Loucy (cell line): ENCODE measurements around the gene PFKL.

Source experiments
- H2AFZ ChIP-seq: fragments of 200-600 bp; sonication (generic); 2 replicates; pipeline ENCODE4 v1.6.0; 2016; ENCODE audit warnings: antibody characterized with exemption, mild to moderate bottlenecking, low read length, moderate library complexity
- H3F3A ChIP-seq: fragments of 200-600 bp; 2 replicates; pipeline ENCODE4 v1.6.0; 2016; ENCODE audit warnings: antibody characterized with exemption, low read depth, mild to moderate bottlenecking
- H3K27me3 ChIP-seq: fragments of 200-600 bp; sonication (generic); 2 replicates; pipeline ENCODE4 v1.6.1; 2014; ENCODE audit warnings: low read length, mild to moderate bottlenecking; ENCODE audit not compliant: insufficient read depth, poor library complexity, severe bottlenecking
- H3K36me3 ChIP-seq: fragments of 200-600 bp; sonication (generic); 2 replicates; pipeline ENCODE4 v1.6.1; 2016; ENCODE audit warnings: low read length; ENCODE audit not compliant: insufficient read depth
- H3K4me1 ChIP-seq: fragments of 200-600 bp; sonication (generic); 2 replicates; pipeline ENCODE4 v1.5.1; 2014; ENCODE audit warnings: low read length, mild to moderate bottlenecking; ENCODE audit not compliant: insufficient read depth, poor library complexity, severe bottlenecking
- H3K4me2 ChIP-seq: fragments of 200-600 bp; sonication (generic); 2 replicates; pipeline ENCODE4 v1.6.0; 2014; ENCODE audit warnings: antibody characterized with exemption, low read length, low read depth, mild to moderate bottlenecking; ENCODE audit not compliant: poor library complexity, severe bottlenecking
- H3K4me3 ChIP-seq: fragments of 200-600 bp; sonication (generic); 2 replicates; pipeline ENCODE4 v1.5.1; 2014; ENCODE audit warnings: low read length, mild to moderate bottlenecking, mixed read lengths; ENCODE audit not compliant: poor library complexity, severe bottlenecking
- H3K79me2 ChIP-seq: fragments of 200-600 bp; sonication (generic); 2 replicates; pipeline ENCODE4 v1.6.1; 2014; ENCODE audit warnings: low read length; ENCODE audit not compliant: insufficient read depth
- H3K9ac ChIP-seq: fragments of 200-600 bp; sonication (generic); 2 replicates; pipeline ENCODE4 v1.6.0; 2014; ENCODE audit warnings: mild to moderate bottlenecking, low read depth, low read length, moderate library complexity; ENCODE audit not compliant: poor library complexity, severe bottlenecking
- H3K9me2 ChIP-seq: fragments of 200-600 bp; sonication (generic); replicated peaks from 2 replicates; pipeline ENCODE4 v1.6.1; 2016; ENCODE audit warnings: low read depth, low read length, mixed read lengths
- H3K9me3 ChIP-seq: fragments of 200-600 bp; sonication (generic); 2 replicates; pipeline ENCODE4 v1.6.1; 2014; ENCODE audit warnings: mild to moderate bottlenecking, antibody characterized with exemption, low read length, low read depth; ENCODE audit not compliant: insufficient read depth
- H4K20me1 ChIP-seq: fragments of 200-600 bp; sonication (generic); 2 replicates; pipeline ENCODE4 v1.6.0; 2014; ENCODE audit warnings: antibody characterized with exemption, low read length, mild to moderate bottlenecking; ENCODE audit not compliant: insufficient read depth, poor library complexity, severe bottlenecking
- CTCF ChIP-seq: fragments of 200-600 bp; sonication (generic); conservative IDR thresholded peaks from 2 replicates; pipeline ENCODE4 v1.5.1; 2014; ENCODE audit warnings: mild to moderate bottlenecking, antibody characterized with exemption, low read length
- EZH2phosphoT487 ChIP-seq: fragments of 200-600 bp; IDR thresholded peaks from 2 replicates; pipeline ENCODE4 v1.6.1; 2018; ENCODE audit warnings: antibody characterized with exemption, mild to moderate bottlenecking, moderate library complexity, borderline replicate concordance

PFKL gene

GRCh38 chr21:44290327-44291077 is 9.4 kb upstream of the PFKL start:
- TF ChIP-seq EZH2phosphoT487 (no peak), CTCF (no peak)
- Histone ChIP-seq H3K79me2 (no peaks in the 10 kb centered on the region), H3K4me2 (no peak overlapping the region), H3K4me3 (no peak overlapping the region), H2AFZ (no peak overlapping the region), H3K4me1 (no peaks in the 10 kb centered on the region), H3K9me3 (no peaks in the 10 kb centered on the region), H3K9me2 (no peaks in the 10 kb centered on the region), H3K36me3 (no peaks in the 10 kb centered on the region), H3F3A (no peaks in the 10 kb centered on the region), H3K9ac (no peak overlapping the region), H4K20me1 (no peaks in the 10 kb centered on the region), H3K27me3 (no peaks in the 10 kb centered on the region)

GRCh38 chr21:44291078-44291935 is 8.5 kb upstream of the PFKL start:
- Histone ChIP-seq H3K4me1 (no peaks in the 10 kb centered on the region), H3K9ac (no peak overlapping the region), H3K79me2 (no peaks in the 10 kb centered on the region), H3K36me3 (no peaks in the 10 kb centered on the region), H3K9me3 (no peaks in the 10 kb centered on the region), H3K9me2 (no peaks in the 10 kb centered on the region), H2AFZ (no peak overlapping the region), H3K4me3 (no peak overlapping the region), H3K4me2 (no peak overlapping the region), H3K27me3 (no peaks in the 10 kb centered on the region), H3F3A (no peaks in the 10 kb centered on the region), H4K20me1 (no peaks in the 10 kb centered on the region)
- no peak for TF ChIP-seq CTCF

GRCh38 chr21:44291936-44292811 is 7.7 kb upstream of the PFKL start:
- H3K4me2 ChIP-seq: no peak overlapping the region

More at GRCh38 chr21:44291936-44292811, 7.7 kb upstream of the PFKL start:
- Histone ChIP-seq H2AFZ (no peak overlapping the region), H3K27me3 (no peaks in the 10 kb centered on the region), H3F3A (no peaks in the 10 kb centered on the region), H3K9me3 (no peaks in the 10 kb centered on the region), H3K36me3 (no peaks in the 10 kb centered on the region), H3K4me3 (no peak overlapping the region), H3K9ac (no peak overlapping the region), H3K9me2 (no peaks in the 10 kb centered on the region), H4K20me1 (no peaks in the 10 kb centered on the region), H3K4me1 (no peaks in the 10 kb centered on the region), H3K79me2 (no peaks in the 10 kb centered on the region)
- TF ChIP-seq EZH2phosphoT487 (no peak), CTCF (no peak)
